Erythroblast (primary cell): ENCODE data around the gene TRAF7.

ENCODE experiments used
- GATA1 ChIP-seq: IDR thresholded peaks from 2 replicates; pipeline ENCODE4 v1.6.1; 2011; ENCODE audit warnings: low read depth, mild to moderate bottlenecking, control low read depth, low read length, moderate library complexity
- POLR2A ChIP-seq: IDR thresholded peaks from 2 replicates; pipeline ENCODE4 v1.6.1; 2011; ENCODE audit warnings: mild to moderate bottlenecking, low read length

DNA sequence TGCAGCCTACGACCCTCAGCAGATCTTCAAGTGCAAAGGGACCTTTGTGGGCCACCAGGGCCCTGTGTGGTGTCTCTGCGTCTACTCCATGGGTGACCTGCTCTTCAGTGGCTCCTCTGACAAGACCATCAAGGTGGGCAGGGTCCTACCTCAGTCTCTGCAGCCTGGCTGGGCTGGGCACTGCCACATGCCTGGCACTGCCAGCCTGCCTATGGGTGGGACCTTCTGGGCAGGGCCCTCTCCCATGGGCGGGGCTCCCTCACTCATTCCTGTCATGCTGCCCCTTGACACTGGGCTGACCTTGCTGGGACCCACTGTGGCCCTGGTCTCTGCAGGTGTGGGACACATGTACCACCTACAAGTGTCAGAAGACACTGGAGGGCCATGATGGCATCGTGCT is 18.3 kb downstream of the TRAF7 start:
- TF ChIP-seq POLR2A: no peak
- TF ChIP-seq GATA1: no peak
